Mucosa of stomach (tissue), 1 donor: ENCODE results near the gene TBX4.

Source experiments
- H3K27me3 ChIP-seq: one replicate; pipeline ENCODE4 v1.7.0; 2013; ENCODE audit warnings: mild to moderate bottlenecking, low read length; ENCODE audit not compliant: control insufficient read depth, insufficient read depth
- H3K36me3 ChIP-seq: one replicate; pipeline ENCODE4 v1.7.0; 2013; ENCODE audit warnings: low read length; ENCODE audit not compliant: control insufficient read depth, insufficient read depth
- H3K4me1 ChIP-seq: one replicate; pipeline ENCODE4 v1.7.0; 2013; ENCODE audit warnings: mild to moderate bottlenecking, low read length; ENCODE audit not compliant: control insufficient read depth, insufficient read depth
- H3K4me3 ChIP-seq: one replicate; pipeline ENCODE4 v1.7.0; 2013; ENCODE audit warnings: low read length
- H3K9ac ChIP-seq: one replicate; pipeline ENCODE4 v1.7.0; 2013; ENCODE audit warnings: mild to moderate bottlenecking, low read length, moderate library complexity
- H3K9me3 ChIP-seq: one replicate; pipeline ENCODE4 v1.7.0; 2013; ENCODE audit warnings: mild to moderate bottlenecking, low read length, moderate library complexity; ENCODE audit not compliant: control insufficient read depth
- donor health status: Pancreatic carcinoma.

The TBX4 gene

DNA sequence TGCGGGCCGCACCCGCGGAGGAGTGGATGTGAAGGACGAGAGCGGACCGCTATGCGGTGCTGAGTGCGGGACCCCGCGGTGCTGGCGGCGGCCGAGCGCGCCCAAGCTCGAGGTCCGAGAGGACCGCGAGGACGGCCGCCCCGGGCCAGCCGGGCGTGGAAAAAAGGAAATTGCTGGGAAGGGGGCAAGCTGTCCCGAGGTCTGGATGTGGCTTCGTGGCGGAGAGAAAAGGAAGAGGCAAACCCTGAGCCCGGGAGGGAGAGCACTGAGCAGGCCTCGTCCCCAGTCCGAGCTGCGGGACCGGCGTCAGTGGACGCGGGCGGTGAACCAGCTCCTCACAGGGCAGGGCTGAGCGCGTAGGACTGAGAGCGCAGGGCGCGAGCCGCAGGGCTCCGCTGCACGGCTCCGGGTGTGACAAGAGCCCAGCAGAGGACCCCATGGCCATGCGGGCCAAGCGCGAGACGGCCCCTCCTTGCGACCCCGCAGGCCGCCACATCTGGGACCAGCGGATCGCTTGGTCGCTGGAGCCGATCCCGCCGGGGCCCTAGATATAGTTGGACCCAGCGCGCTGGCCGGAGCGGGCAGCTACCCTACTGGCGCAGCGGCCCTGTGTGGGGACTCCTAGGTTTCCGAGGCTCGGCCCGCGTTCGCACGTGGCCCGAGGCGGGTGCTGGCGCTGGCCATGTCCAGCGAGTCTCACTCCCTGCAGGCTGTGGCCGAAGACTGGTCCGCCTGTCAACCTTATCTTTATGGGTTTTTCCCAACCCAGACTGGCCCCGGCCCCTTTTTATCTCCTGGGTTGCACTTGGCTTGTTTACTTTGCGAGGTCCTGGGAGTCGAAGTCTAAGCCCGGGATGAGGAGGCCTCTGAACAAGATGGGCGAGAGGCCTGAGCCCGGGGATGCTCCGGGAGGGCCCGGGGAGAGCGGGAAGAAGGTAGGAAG, 2.4 kb downstream of the TBX4 start:
- no peak overlapping the region for H3K4me3 ChIP-seq

DNA sequence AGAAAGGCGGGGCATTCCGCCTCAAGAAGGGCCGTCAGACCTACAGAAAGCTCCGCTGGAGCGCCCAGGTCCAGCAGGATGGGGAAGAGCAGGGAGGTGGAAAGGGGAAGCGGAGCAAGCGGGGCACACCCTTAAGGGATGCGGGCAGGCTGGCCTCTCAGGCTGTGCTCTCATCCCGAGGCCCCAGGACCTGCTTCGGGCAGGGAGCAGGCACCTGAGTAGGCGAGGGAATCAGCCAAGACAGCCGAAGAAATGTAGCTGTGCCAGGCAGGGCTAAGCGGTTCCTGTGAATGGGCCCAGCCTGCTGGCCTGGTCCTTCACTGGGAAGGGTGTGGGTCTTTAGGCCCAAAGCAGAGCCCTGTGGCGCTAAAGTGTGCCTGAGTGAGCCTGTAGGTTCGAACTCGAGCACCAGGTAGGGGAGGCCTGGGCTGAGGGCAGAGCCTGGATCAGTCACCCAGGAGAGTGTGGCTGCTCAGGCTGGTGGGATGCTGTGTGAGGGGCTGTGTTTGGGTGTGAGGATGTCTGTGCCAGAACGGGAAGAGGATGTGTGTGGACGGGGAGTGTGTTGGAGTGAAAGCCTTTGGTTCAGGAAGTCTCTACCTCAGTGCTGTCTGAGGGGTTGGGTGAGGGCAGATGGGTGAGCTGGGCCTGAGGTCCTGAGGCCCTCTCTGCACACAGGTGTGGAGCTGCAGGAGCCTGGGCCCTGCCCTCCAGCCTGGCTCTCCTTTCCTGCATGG, 3.3 kb downstream of the TBX4 start:
- Histone ChIP-seq H3K9me3 (no peaks in the 10 kb centered on the region), H3K4me3 (no peak overlapping the region), H3K27me3 (peaks cover 97% of the 10 kb centered on the region), H3K9ac (no peak overlapping the region), H3K4me1 (peaks cover 27% of the 10 kb centered on the region), H3K36me3 (no peaks in the 10 kb centered on the region)

More for the DNA sequence above, 2.4 kb downstream of the TBX4 start:
- Histone ChIP-seq H3K27me3 (peaks cover 96% of the 10 kb centered on the region), H3K9me3 (no peaks in the 10 kb centered on the region), H3K4me1 (peaks cover 27% of the 10 kb centered on the region), H3K36me3 (no peaks in the 10 kb centered on the region), H3K9ac (no peak overlapping the region)

DNA sequence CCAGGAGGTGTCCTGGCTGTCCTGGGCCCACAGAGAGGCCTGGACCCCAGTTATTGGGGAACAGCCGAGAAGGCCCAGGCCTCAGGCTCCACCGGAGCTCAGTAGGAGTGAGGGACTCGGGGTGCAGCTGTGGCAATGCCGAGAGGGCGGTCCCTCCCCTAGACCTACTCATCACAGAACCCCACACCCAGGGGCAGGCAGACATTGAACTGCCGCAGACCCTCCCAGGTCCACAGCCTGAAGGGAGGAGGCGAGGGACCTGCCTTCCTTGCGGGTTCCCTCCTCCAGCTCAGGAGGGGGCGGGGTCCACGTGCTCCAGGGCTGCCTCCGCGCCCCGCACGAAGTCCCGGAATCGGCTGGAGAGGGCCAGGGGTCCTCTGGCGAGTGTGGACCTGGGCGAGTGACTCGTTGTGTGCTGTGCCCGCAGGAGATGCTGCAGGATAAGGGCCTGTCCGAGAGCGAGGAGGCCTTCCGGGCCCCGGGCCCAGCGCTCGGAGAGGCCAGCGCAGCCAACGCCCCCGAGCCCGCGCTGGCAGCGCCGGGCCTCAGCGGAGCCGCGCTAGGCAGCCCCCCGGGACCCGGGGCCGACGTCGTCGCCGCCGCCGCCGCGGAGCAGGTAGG, 3.9 kb downstream of the TBX4 start:
- Histone ChIP-seq H3K4me3 (no peak overlapping the region), H3K27me3 (peaks cover 97% of the 10 kb centered on the region), H3K9me3 (no peaks in the 10 kb centered on the region), H3K36me3 (no peaks in the 10 kb centered on the region), H3K4me1 (peaks cover 27% of the 10 kb centered on the region), H3K9ac (no peak overlapping the region)

DNA sequence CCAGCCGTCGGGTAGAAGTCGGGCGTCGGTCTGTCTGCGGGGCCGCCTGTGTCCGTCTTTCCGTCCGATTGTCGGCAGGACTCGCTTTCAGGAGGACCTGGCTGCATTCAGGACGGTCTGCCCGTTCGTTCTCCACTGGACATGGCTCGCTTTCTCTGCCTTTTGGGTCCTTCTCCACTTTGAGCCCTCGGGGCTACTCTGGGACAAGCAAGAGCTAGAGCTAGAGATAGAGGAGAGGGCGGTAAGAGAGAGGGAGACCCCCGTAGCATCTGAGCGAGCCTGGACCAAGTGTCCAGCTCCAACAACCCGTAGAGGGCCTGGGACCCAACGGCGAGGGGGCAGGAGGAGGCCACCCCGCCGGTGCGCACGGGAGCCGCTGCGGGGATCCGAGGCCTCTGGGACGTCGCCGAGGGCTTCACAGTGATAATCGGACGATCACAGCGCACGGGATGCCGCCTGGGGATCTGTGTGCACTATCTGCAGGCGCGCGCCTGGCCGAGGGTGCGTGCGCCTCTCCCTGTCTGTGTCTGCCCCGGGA, 4.5 kb downstream of the TBX4 start:
- no peak overlapping the region for H3K9ac ChIP-seq
- peaks cover 97% of the 10 kb centered on the region for H3K27me3 ChIP-seq
- no peaks in the 10 kb centered on the region for H3K36me3 ChIP-seq
- H3K9me3 ChIP-seq: no peaks in the 10 kb centered on the region
- peaks cover 33% of the 10 kb centered on the region for H3K4me1 ChIP-seq
- no peak overlapping the region for H3K4me3 ChIP-seq

DNA sequence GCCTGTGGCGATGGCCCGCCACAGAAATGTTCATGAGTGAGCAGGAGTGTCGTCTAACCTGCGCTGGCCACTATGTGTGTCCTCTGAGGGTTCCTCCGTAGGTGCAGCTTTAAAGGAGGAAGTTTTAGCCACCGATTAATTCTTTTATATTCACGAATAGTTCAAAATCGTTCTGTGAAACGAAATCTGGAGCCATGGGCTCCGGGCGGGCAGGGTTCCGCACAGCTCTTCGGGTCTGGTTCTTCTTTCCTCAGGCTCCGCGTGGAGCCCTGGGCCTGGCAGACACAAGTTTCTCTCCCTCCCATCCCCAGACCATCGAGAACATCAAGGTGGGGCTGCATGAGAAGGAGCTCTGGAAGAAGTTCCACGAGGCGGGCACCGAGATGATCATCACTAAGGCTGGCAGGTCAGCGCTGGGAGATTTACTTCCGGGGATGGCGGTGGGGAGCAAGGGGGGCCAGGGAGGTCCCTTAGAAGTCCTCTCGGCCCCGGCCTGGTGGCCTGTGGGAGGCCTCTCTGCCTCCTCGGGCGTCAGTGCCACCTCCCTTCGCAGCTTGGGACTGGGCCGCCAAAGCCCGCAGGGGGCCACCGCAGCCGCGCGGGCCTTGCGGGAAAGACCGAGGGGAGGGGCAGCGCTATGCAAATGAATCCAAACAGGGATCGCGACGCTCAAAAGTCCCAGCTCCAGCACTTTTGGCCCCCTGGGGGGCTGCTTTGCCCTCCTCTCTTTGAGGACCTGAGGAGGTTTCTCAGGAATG, 5.2 kb downstream of the TBX4 start:
- peaks cover 38% of the 10 kb centered on the region for H3K4me1 ChIP-seq
- H3K27me3 ChIP-seq: peaks cover 97% of the 10 kb centered on the region
- H3K4me3 ChIP-seq: no peak overlapping the region
- no peak overlapping the region for H3K9ac ChIP-seq
- H3K9me3 ChIP-seq: no peaks in the 10 kb centered on the region
- H3K36me3 ChIP-seq: no peaks in the 10 kb centered on the region

DNA sequence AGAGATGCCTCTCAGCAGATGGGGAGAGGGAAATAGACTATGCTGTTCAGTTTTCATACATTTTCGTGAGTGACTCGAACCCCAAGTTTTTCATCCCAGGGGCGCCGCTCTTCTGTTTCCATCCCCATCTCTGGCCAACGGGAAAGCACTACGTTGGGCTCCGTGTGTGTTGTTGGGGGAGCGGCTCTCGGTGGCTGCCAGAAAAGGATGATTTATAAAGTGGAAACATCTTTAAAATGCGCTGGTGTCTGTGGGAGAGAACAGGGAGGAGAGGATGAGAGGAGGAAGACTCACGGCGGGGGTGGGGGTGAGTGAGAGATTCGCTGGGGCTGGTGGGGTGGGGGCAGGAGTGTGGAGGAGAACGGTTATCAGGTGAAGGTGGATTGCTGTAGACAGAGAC, 5.8 kb downstream of the TBX4 start:
- Histone ChIP-seq H3K27me3 (peaks cover 97% of the 10 kb centered on the region), H3K9ac (no peak overlapping the region), H3K4me3 (no peak overlapping the region), H3K4me1 (peaks cover 38% of the 10 kb centered on the region), H3K36me3 (no peaks in the 10 kb centered on the region), H3K9me3 (no peaks in the 10 kb centered on the region)

DNA sequence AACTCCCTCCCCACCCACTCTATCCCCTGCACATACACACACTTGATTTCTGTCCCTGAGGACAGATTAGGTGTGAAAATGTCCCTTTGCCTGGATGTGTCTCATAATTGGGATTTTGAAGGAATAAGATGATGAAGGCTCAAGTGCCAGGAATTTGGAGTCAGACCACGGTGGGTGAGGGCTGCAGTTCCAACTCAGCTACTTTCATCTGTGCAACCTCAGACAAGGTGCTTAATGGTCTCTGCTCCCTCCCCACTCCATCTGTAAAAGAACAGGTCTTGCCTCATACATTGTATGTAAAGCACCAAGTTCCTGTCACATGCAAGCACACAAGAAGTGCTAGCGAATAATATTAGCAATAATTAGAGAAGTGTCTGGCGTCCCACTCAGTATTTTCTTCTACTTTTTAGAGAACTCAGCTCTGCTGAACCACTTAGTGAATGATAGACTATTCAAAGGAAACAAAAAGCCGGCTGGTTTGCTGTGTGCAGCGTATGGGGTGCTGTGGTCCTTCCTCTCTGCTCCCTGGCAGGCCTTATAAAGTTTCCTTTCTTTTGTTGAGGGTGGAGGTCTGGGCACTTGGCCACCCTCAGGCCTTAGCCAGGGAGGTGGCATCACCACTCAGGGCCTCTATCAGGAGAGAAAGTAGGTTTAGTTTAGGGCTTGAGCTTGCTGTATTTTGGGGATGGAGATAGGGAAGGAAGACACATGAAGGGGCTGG, 6.4 kb downstream of the TBX4 start:
- Histone ChIP-seq H3K4me1 (peaks cover 38% of the 10 kb centered on the region), H3K27me3 (peaks cover 100% of the 10 kb centered on the region), H3K36me3 (no peaks in the 10 kb centered on the region), H3K9me3 (no peaks in the 10 kb centered on the region), H3K9ac (no peak overlapping the region), H3K4me3 (no peak overlapping the region)

DNA sequence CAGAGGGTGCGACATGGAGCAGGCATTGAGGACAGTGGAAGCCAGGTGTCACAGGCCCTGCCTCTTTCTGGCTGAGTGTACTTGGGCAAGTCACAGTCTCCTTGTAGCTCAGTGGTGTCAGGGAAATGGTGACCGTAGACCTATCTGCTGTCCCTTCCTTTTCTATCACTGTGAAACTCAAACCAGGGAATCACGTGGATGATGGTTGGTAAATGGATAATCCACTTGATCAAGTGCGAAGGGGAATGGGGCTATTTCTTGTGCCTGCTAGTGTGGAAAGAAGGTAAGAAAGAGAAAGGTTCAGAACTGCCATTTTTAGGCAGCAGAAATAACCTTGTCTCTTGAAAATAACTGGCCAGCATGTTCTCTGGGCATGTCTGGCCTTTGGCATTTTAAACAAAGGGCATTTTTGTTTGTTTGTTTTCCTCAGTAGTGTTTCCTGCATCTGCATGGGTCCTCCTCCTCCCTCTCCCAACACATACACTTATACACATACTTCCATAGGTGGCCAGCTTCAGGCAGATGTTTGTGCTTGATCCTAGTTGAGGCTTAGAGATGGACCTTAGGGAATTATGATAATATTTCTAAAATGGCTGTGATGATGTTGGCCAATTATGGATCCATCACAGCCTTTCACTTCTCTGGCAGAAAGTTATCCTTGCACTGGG, 7.1 kb downstream of the TBX4 start:
- Histone ChIP-seq H3K36me3 (no peaks in the 10 kb centered on the region), H3K27me3 (peaks cover 93% of the 10 kb centered on the region), H3K9me3 (no peaks in the 10 kb centered on the region), H3K9ac (no peak overlapping the region), H3K4me1 (peaks cover 34% of the 10 kb centered on the region), H3K4me3 (no peak overlapping the region)

DNA sequence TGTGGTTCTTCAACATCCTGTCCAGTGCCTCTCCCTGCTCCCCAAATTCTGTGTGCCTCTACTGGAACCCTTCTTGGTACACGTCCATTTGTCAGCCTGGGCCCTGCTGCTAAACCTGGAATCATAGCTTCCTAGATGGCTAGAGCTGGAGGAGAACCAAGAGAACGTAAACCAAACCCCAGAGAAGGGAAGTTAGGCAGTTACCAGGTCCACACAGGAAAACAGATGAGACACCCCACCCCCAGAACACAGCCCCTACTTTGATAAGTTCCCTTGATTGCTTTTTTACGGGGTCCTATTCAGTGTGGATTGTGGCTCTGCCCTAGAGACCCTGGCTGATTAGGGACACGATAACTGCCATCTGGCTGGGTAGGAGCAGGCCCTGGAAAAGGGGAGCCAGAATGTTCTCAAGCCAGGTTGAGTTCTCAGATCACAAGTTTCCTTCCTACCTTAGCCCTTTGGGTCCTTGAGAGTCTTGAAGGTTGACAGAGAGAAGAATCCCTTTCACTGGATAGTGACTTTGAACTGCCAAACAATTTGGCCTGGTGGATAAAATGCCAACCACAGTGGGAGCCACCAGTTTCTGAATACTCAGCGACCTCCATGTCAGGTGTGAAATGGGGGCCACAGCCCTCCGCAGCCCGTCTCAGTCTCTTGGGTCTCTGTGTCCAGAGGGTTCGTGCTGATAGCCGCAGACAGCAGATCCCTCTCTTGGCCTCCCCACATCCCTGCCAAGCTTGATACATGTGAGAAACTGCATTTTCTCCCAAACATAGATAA, 7.9 kb downstream of the TBX4 start:
- no peaks in the 10 kb centered on the region for H3K36me3 ChIP-seq
- peaks cover 26% of the 10 kb centered on the region for H3K4me1 ChIP-seq
- H3K9me3 ChIP-seq: no peaks in the 10 kb centered on the region
- H3K9ac ChIP-seq: no peak overlapping the region
- no peak overlapping the region for H3K4me3 ChIP-seq
- H3K27me3 ChIP-seq: peaks cover 85% of the 10 kb centered on the region
